Hematopoietic multipotent progenitor cell (in vitro differentiated cells): ENCODE data around the gene RAB26. TPM values are rescaled to one million over a fixed set of nuclear protein-coding genes. Genes with fewer than 3 reads are reported as not detected.

Experiments
- DNase-seq, 3 donors: peaks; one replicate each; pipeline ENCODE4 v3.0.0-alpha.2; 2011 to 2015; ENCODE audit warnings: low read depth in 2 of 3, low spot score in 2 of 3
- total RNA-seq: library from RNA; depleted of rRNA; stranded (reverse); fragments of >200 nt; gene quantifications from one replicate; pipeline ENCODE4 v1.2.3, GENCODE V29; 2012

Gene RAB26
- total RNA-seq, 1 donor = 0.27 TPM

- DNase-seq = peak; percentile 89 to 93 (median 92)
These were observed 12.5 kb upstream of the RAB26 start, which contains the start of gene PKD1 for GRCh38 chr16:2135770-2136490. PKD1 (minus strand) TSS chr16:2135898; CDS start chr16:2135689, 209 bp downstream.

GRCh38 chr16:2142942-2143877 lies 5.2 kb upstream of the RAB26 start:
- no peak for DNase-seq

- DNase-seq = no peak
These were observed 4.4 kb upstream of the RAB26 start for GRCh38 chr16:2143878-2144485.

GRCh38 chr16:2145843-2146242 lies 2.6 kb upstream of the RAB26 start:
- DNase-seq = no peak

GRCh38 chr16:2147378-2147777 lies 1.0 kb upstream of the RAB26 start:
- DNase-seq = no peak

- no peak for DNase-seq
These were observed 547 bp downstream of the RAB26 start for GRCh38 chr16:2148714-2149629.

- no peak for DNase-seq
These were observed 1.4 kb downstream of the RAB26 start for GRCh38 chr16:2149630-2150417.

GRCh38 chr16:2150418-2151187 lies 2.2 kb downstream of the RAB26 start:
- no peak for DNase-seq

GRCh38 chr16:2151188-2152091 lies 3.0 kb downstream of the RAB26 start:
- no peak for DNase-seq

- DNase-seq = no peak
These were observed 4.5 kb downstream of the RAB26 start for GRCh38 chr16:2152695-2153506.

GRCh38 chr16:2154533-2155090 lies 6.2 kb downstream of the RAB26 start:
- no peak for DNase-seq

- DNase-seq = peak; percentile 94 to 100 (median 100)
These were observed 6.9 kb downstream of the RAB26 start, which contains the start of gene TRAF7 for GRCh38 chr16:2155091-2155950. TRAF7 (plus strand) TSS chr16:2155782; CDS start chr16:2163921, 8,139 bp downstream.

GRCh38 chr16:2155977-2156848 lies 7.8 kb downstream of the RAB26 start:
- DNase-seq = peak in 1 of 3 donors; percentile 26

GRCh38 chr16:2156849-2157224 lies 8.4 kb downstream of the RAB26 start:
- no peak for DNase-seq
